CD14-positive monocyte (primary cell): Measurements from ENCODE around the gene SESN3. TPM values are rescaled to one million over a fixed set of nuclear protein-coding genes. Genes with fewer than 3 reads are reported as not detected.

Experiments used
- DNase-seq, 3 donors: peaks; one replicate each; pipeline ENCODE4 v3.0.0-alpha.2; 2011 to 2022
- H2AFZ ChIP-seq: 2 replicates; pipeline ENCODE4 v1.6.0; 2012; ENCODE audit warnings: mild to moderate bottlenecking, low read depth, low read length, inconsistent platforms; ENCODE audit not compliant: insufficient read depth, poor library complexity, severe bottlenecking
- H3K27ac ChIP-seq, 2 donors: 1 replicate in 1 of 2; 2 replicates in 1 of 2; pipeline ENCODE4 v1.5.1; 2012 to 2013; ENCODE audit warnings: low read length in 2 of 2, control low read depth in 1 of 2, inconsistent platforms in 1 of 2, low read depth in 1 of 2, mild to moderate bottlenecking in 1 of 2
- H3K27me3 ChIP-seq, 2 donors: one replicate each; pipeline versions ENCODE4 v1.6.0 to v1.6.1; 2011 to 2013; ENCODE audit warnings: low read length in 2 of 2; ENCODE audit not compliant: control insufficient read depth in 2 of 2, insufficient read depth in 2 of 2
- H3K36me3 ChIP-seq, 2 donors: replicated peaks in 1 of 2; 1 replicate in 1 of 2; 2 replicates in 1 of 2; pipeline versions ENCODE4 v1.5.1 to v1.6.1; 2012 to 2013; ENCODE audit warnings: low read length in 2 of 2, control low read depth in 1 of 2, inconsistent platforms in 1 of 2, mild to moderate bottlenecking in 1 of 2; ENCODE audit not compliant: insufficient read depth in 2 of 2, control insufficient read depth in 1 of 2
- H3K4me1 ChIP-seq, 2 donors: 1 replicate in 1 of 2; 2 replicates in 1 of 2; pipeline versions ENCODE4 v1.5.1 to v1.6.1; 2012 to 2013; ENCODE audit warnings: low read length in 2 of 2, control low read depth in 1 of 2, inconsistent platforms in 1 of 2, mild to moderate bottlenecking in 1 of 2, moderate library complexity in 1 of 2; ENCODE audit not compliant: insufficient read depth in 2 of 2, control insufficient read depth in 1 of 2
- H3K4me2 ChIP-seq: replicated peaks from 2 replicates; pipeline ENCODE3; 2012; ENCODE audit warnings: low read length, moderate library complexity, mild to moderate bottlenecking; ENCODE audit not compliant: poor library complexity, severe bottlenecking; ENCODE audit errors: extremely low read depth
- H3K4me3 ChIP-seq, 3 experiments: fragments of 200-600 bp in 1 of 3; sonication (generic) in 1 of 3; replicated peaks in 1 of 3; 1 replicate in 2 of 3; 2 replicates in 1 of 3; pipeline ENCODE4 v1.5.1; 2011 to 2013; ENCODE audit warnings: low read length in 3 of 3, mild to moderate bottlenecking in 3 of 3, control low read depth in 2 of 3, low read depth in 2 of 3, inconsistent platforms in 1 of 3, moderate library complexity in 1 of 3
- H3K79me2 ChIP-seq: 2 replicates; pipeline ENCODE4 v1.6.0; 2012; ENCODE audit warnings: mild to moderate bottlenecking, control low read depth, inconsistent platforms, low read length, moderate library complexity; ENCODE audit not compliant: insufficient read depth
- H3K9ac ChIP-seq: 2 replicates; pipeline ENCODE4 v1.6.0; 2017; ENCODE audit warnings: low read length, mild to moderate bottlenecking; ENCODE audit not compliant: insufficient read depth, poor library complexity, severe bottlenecking
- H3K9me3 ChIP-seq, 2 donors: replicated peaks in 1 of 2; 1 replicate in 1 of 2; 2 replicates in 1 of 2; pipeline versions ENCODE4 v1.5.1 to v1.6.1; 2012 to 2013; ENCODE audit warnings: low read length in 2 of 2, control low read depth in 1 of 2; ENCODE audit not compliant: control insufficient read depth in 1 of 2, insufficient read depth in 1 of 2
- H4K20me1 ChIP-seq: 2 replicates; pipeline ENCODE4 v1.6.0; 2012; ENCODE audit warnings: mild to moderate bottlenecking, low read length, control low read depth, moderate library complexity; ENCODE audit not compliant: insufficient read depth
- H3K27ac Mint-ChIP-seq, 7 donors: one replicate each; pipeline ENCODE4 v1.8.0; 2020; ENCODE audit warnings: mild to moderate bottlenecking in 7 of 7, mixed read lengths in 7 of 7, moderate library complexity in 6 of 7, inconsistent platforms in 2 of 7
- H3K27me3 Mint-ChIP-seq, 3 donors: one replicate each; pipeline ENCODE4 v1.8.0; 2021 to 2022; ENCODE audit warnings: low read depth in 3 of 3, mild to moderate bottlenecking in 3 of 3, mixed read lengths in 3 of 3, moderate library complexity in 3 of 3, inconsistent platforms in 1 of 3
- H3K36me3 Mint-ChIP-seq, 2 donors: one replicate each; pipeline ENCODE4 v1.8.0; 2020; ENCODE audit warnings: mixed read lengths in 2 of 2, inconsistent platforms in 1 of 2, mild to moderate bottlenecking in 1 of 2
- H3K4me1 Mint-ChIP-seq: one replicate; pipeline ENCODE4 v1.8.0; 2020; ENCODE audit warnings: mild to moderate bottlenecking, mixed read lengths
- H3K4me3 Mint-ChIP-seq, 2 donors: one replicate each; pipeline ENCODE4 v1.8.0; 2020; ENCODE audit warnings: mild to moderate bottlenecking in 2 of 2, mixed read lengths in 2 of 2, moderate library complexity in 1 of 2
- H3K9me3 Mint-ChIP-seq, 7 donors: one replicate each; pipeline ENCODE4 v1.8.0; 2020 to 2022; ENCODE audit warnings: mixed read lengths in 7 of 7, mild to moderate bottlenecking in 6 of 7, moderate library complexity in 6 of 7, inconsistent platforms in 2 of 7
- WGBS: methylation state at CpG from one replicate; pipeline ENCODE4 v1.1.5; 2013; ENCODE audit warnings: missing lambda C conversion rate; ENCODE audit not compliant: insufficient coverage; 5-methylcytosine and 5-hydroxymethylcytosine counted together
- intact Hi-C, 2 donors: fragments of 100-400 bp; cut with micrococcal nuclease; formaldehyde crosslinking; loops; one replicate each; pipeline versions ENCODE4 v1.15.0 to v1.15.1; 2023
- polyA plus RNA-seq, 3 donors: library from polyadenylated mRNA; depleted of rRNA in 1 of 3; unstranded in 2 of 3; stranded (reverse) in 1 of 3; fragments of 300-500 nt in 2 of 3; fragments of >200 nt in 1 of 3; fragmentation: Illumina TruSeq in 2 of 3; gene quantifications; 1 replicate in 2 of 3; 2 replicates in 1 of 3; pipeline ENCODE4 v1.2.3, GENCODE V29; 2012 to 2021
- TF ChIP-seq, protein P1 (sequence below): fragments of 200-600 bp; IDR thresholded peaks from one replicate; pipeline ENCODE4 v1.8.0; 2022; ENCODE audit warnings: antibody characterized with exemption, mild to moderate bottlenecking

The SESN3 gene
- polyA plus RNA-seq, 3 donors, result 1.1 to 7.4 (median 1.4) TPM

DNA sequence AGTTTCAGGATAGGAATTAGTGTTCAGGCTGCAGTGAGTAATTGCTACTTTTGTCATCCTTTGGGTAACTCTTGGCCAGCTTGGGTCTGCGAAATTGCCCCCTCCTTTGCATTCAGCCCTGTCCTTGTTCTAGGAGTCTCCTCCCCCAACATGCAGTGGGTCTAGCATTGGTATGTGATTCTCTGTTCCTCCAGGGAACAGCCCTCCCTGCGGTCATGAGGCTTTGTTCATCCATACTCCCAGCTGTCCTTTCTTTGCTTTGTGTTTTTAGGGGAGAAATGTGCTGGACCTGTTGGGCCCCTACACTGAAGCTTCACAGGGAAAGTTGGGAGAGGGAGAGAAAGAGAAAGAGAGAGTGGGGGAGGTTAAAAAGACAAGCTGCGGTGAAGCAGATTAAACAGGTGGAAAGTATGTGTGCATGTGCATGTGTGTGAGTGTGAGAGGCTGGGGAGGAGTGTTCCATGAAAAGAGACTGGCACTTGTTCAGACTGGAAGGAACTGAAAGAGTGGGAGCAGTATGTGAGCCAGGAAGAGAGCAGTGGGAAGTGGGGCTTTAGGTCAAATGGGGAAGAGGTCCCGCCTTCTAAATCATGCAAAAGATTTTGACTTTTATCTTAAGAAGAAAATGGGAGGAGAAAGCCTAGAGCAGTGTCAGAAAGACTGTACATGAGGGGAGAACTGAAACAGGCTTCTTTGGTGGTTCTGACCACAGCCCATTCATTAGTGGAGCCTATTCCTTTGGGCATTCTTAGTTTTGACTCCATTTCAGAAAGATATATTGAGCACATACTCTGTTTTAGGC, 17.9 kb upstream of the SESN3 start:
- H3K27me3 ChIP-seq, result no peaks in the 10 kb centered on the region
- no peaks in the 10 kb centered on the region for H4K20me1 ChIP-seq
- H3K27ac ChIP-seq, result peak overlapping the region in 1 of 2 donors; percentile 17
- H3K36me3 ChIP-seq, result no peaks in the 10 kb centered on the region
- intact Hi-C loops, result no loop called here
- peak overlapping the region in 1 of 2 donors; percentile 50 for H3K4me3 Mint-ChIP-seq
- H3K79me2 ChIP-seq, result no peaks in the 10 kb centered on the region
- no peak overlapping the region for H3K9ac ChIP-seq
- H2AFZ ChIP-seq, result peak overlapping the region; percentile 18
- no peak overlapping the region for H3K4me2 ChIP-seq
- H3K9me3 ChIP-seq, result no peaks in the 10 kb centered on the region
- TF ChIP-seq, protein P1, sequence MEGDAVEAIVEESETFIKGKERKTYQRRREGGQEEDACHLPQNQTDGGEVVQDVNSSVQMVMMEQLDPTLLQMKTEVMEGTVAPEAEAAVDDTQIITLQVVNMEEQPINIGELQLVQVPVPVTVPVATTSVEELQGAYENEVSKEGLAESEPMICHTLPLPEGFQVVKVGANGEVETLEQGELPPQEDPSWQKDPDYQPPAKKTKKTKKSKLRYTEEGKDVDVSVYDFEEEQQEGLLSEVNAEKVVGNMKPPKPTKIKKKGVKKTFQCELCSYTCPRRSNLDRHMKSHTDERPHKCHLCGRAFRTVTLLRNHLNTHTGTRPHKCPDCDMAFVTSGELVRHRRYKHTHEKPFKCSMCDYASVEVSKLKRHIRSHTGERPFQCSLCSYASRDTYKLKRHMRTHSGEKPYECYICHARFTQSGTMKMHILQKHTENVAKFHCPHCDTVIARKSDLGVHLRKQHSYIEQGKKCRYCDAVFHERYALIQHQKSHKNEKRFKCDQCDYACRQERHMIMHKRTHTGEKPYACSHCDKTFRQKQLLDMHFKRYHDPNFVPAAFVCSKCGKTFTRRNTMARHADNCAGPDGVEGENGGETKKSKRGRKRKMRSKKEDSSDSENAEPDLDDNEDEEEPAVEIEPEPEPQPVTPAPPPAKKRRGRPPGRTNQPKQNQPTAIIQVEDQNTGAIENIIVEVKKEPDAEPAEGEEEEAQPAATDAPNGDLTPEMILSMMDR, result no peak
- peaks cover 30 to 40% of the 10 kb centered on the region in 2 donors for H3K4me1 ChIP-seq
- no peaks in the 10 kb centered on the region for H3K27me3 Mint-ChIP-seq
- H3K4me1 Mint-ChIP-seq, result peaks cover 46% of the 10 kb centered on the region
- peak overlapping the region in 3 of 7 donors; percentile 22 to 37 (median 26) for H3K27ac Mint-ChIP-seq
- no peaks in the 10 kb centered on the region for H3K9me3 Mint-ChIP-seq
- no peak overlapping the region for H3K4me3 ChIP-seq
- peak in 1 of 3 donors; percentile 17 for DNase-seq
- peaks cover 0 to 1% of the 10 kb centered on the region in 2 donors for H3K36me3 Mint-ChIP-seq
- 93% methylated on average over 1 of the region's 4 CpGs for whole genome bisulfite sequencing

DNA sequence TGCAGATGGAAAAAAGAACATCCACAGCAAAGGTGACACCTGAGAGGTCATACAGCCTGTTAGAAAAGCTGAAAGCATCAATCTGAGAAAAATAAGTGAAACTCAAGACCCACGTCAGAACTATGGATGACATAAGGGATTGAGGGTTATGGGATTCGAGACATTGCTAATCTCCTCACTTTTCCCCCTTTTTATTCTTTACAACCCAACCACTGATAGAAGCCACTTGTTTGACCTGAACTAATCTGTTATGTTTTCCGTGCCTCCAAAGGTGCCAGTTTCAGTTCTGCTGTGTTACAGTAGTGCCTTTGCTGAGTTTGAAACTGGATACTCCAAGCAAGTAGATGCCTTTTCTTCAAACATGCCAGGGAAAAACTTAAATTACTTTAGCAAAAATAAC, 16.9 kb upstream of the SESN3 start:
- DNase-seq, result no peak
- H3K4me1 Mint-ChIP-seq, result peaks cover 42% of the 10 kb centered on the region
- no peak overlapping the region for H3K4me3 Mint-ChIP-seq
- Histone ChIP-seq H3K9ac (no peak overlapping the region), H3K4me1 (peaks cover 28 to 39% of the 10 kb centered on the region in 2 donors), H2AFZ (no peak overlapping the region), H3K9me3 (no peaks in the 10 kb centered on the region), H3K4me3 (no peak overlapping the region), H3K27ac (no peak overlapping the region), H3K79me2 (no peaks in the 10 kb centered on the region), H3K27me3 (no peaks in the 10 kb centered on the region), H3K4me2 (no peak overlapping the region), H4K20me1 (no peaks in the 10 kb centered on the region), H3K36me3 (no peaks in the 10 kb centered on the region)
- TF ChIP-seq, protein P1, result no peak
- no peak overlapping the region for H3K27ac Mint-ChIP-seq
- H3K9me3 Mint-ChIP-seq, result no peaks in the 10 kb centered on the region
- intact Hi-C loops, result no loop called here
- peaks cover 0 to 1% of the 10 kb centered on the region in 2 donors for H3K36me3 Mint-ChIP-seq
- 50% methylated on average over 1 of the region's 3 CpGs for WGBS
- no peaks in the 10 kb centered on the region for H3K27me3 Mint-ChIP-seq
